Right cardiac atrium (tissue), 5 donors: ENCODE measurements around the gene SLC1A2. TPM values are rescaled to one million over a fixed set of nuclear protein-coding genes. Genes with fewer than 3 reads are reported as not detected.

Source experiments
- ATAC-seq, 2 donors: fragments of 200-7000 bp; cut with Tn5 transposase; one replicate each; pipeline versions ENCODE4 v1.8.0 to v1.9.1; 2020; ENCODE audit warnings: moderate library complexity in 2 of 2, mild to moderate bottlenecking in 1 of 2
- DNase-seq, 3 donors: peaks; one replicate each; pipeline ENCODE4 v3.0.0-alpha.2; 2020
- H3K27ac ChIP-seq: one replicate; pipeline ENCODE4 v1.5.1; 2013; ENCODE audit warnings: mild to moderate bottlenecking, low read length, control low read depth, moderate library complexity
- H3K27me3 ChIP-seq: one replicate; pipeline ENCODE4 v1.6.1; 2013; ENCODE audit not compliant: control insufficient read depth, insufficient read depth
- H3K4me1 ChIP-seq: one replicate; pipeline ENCODE4 v1.6.1; 2013; ENCODE audit warnings: low read length; ENCODE audit not compliant: control insufficient read depth, insufficient read depth
- H3K4me3 ChIP-seq: one replicate; pipeline ENCODE4 v1.5.1; 2013; ENCODE audit warnings: low read length, control low read depth
- H3K9me3 ChIP-seq: one replicate; pipeline ENCODE4 v1.6.1; 2013; ENCODE audit warnings: low read length; ENCODE audit not compliant: control insufficient read depth
- WGBS: extraction: QIAGEN DNeasy Blood & Tissue Kit; methylation state at CpG from one replicate; pipeline ENCODE4 v1.1.7; 2013; 5-methylcytosine and 5-hydroxymethylcytosine counted together
- intact Hi-C, 4 donors: fragments of 100-400 bp; cut with DNase I; formaldehyde crosslinking; loops; one replicate each; pipeline versions ENCODE4 v1.11.0 to v1.14.0; 2022 to 2023
- polyA plus RNA-seq: library from polyadenylated mRNA; stranded (reverse); fragments of 200-250 nt; gene quantifications from one replicate; pipeline ENCODE4 v1.2.3, GENCODE V29; 2013
- total RNA-seq, 4 donors: library from RNA; stranded (reverse); fragmentation: NEBNext Ultra II Directional; extraction: Animal tissue kit (Norgen Biotek cat#: 25700); gene quantifications; one replicate each; pipeline ENCODE4 v1.2.1, GENCODE V29; 2021
- donor health status: healthy with polysubstance abuse.
- donor health status: DM: no; HTN: yes; CAD: no.
- donor health status: DM: no; HTN: no; CAD: no.
- donor health status: DM: no; HTN: yes; CAD: no; lungs with severe emphysema.
- donor health status: DM: yes; HTN: yes; CAD: no.

The SLC1A2 gene
- total and polyA plus RNA-seq, 5 donors: 0.54 to 2.3 (median 1.3) TPM

GRCh38 chr11:35427071-35427470 lies 7.7 kb upstream of the SLC1A2 start:
- DNase-seq (peak; percentile 37 to 77 (median 68)), ATAC-seq (peak; percentile 91 to 93)
- intact Hi-C loops: no loop called here
- Histone ChIP-seq H3K9me3 (no peaks in the 10 kb centered on the region), H3K27me3 (no peaks in the 10 kb centered on the region), H3K4me1 (no peaks in the 10 kb centered on the region), H3K4me3 (no peak overlapping the region), H3K27ac (no peak overlapping the region)
- 30% methylated on average over 3 of the region's 3 CpGs for WGBS

GRCh38 chr11:35426351-35426750 lies 7.0 kb upstream of the SLC1A2 start:
- ATAC-seq: no peak
- 49% methylated on average over 1 of the region's 1 CpG for WGBS
- DNase-seq: no peak
- intact Hi-C loops: no loop called here
- H3K27ac ChIP-seq: no peak overlapping the region
- H3K4me3 ChIP-seq: no peak overlapping the region
- no peaks in the 10 kb centered on the region for H3K9me3 ChIP-seq
- H3K4me1 ChIP-seq: no peaks in the 10 kb centered on the region
- H3K27me3 ChIP-seq: no peaks in the 10 kb centered on the region

- Histone ChIP-seq H3K9me3 (no peaks in the 10 kb centered on the region), H3K4me3 (no peak overlapping the region), H3K27me3 (no peaks in the 10 kb centered on the region), H3K27ac (no peak overlapping the region), H3K4me1 (no peaks in the 10 kb centered on the region)
- intact Hi-C loops: no loop called here
- ATAC-seq: no peak
- 51% methylated on average over 4 of the region's 4 CpGs for WGBS
- no peak for DNase-seq
These were observed 6.3 kb upstream of the SLC1A2 start for GRCh38 chr11:35425603-35426212.

GRCh38 chr11:35424157-35424940 lies 5.0 kb upstream of the SLC1A2 start:
- 60% methylated on average over 4 of the region's 4 CpGs for WGBS
- Histone ChIP-seq H3K4me1 (no peaks in the 10 kb centered on the region), H3K9me3 (no peaks in the 10 kb centered on the region), H3K4me3 (no peak overlapping the region), H3K27ac (no peak overlapping the region), H3K27me3 (no peaks in the 10 kb centered on the region)
- ATAC-seq (no peak), DNase-seq (no peak)
- intact Hi-C loops: no loop called here

- WGBS: 26% methylated on average over 17 of the region's 17 CpGs
- peak in 2 of 3 donors; percentile 41 to 54 for DNase-seq
- H3K27me3 ChIP-seq: no peaks in the 10 kb centered on the region
- H3K4me3 ChIP-seq: peak overlapping the region; percentile 59
- H3K9me3 ChIP-seq: no peaks in the 10 kb centered on the region
- no peaks in the 10 kb centered on the region for H3K4me1 ChIP-seq
- intact Hi-C loops: no loop called here
- ATAC-seq: no peak
- H3K27ac ChIP-seq: no peak overlapping the region
These were observed 1.0 kb upstream of the SLC1A2 start for GRCh38 chr11:35420371-35420770.

GRCh38 chr11:35419830-35420333 lies 524 bp upstream of the SLC1A2 start:
- peak; percentile 25 to 68 (median 64) for DNase-seq

DNA sequence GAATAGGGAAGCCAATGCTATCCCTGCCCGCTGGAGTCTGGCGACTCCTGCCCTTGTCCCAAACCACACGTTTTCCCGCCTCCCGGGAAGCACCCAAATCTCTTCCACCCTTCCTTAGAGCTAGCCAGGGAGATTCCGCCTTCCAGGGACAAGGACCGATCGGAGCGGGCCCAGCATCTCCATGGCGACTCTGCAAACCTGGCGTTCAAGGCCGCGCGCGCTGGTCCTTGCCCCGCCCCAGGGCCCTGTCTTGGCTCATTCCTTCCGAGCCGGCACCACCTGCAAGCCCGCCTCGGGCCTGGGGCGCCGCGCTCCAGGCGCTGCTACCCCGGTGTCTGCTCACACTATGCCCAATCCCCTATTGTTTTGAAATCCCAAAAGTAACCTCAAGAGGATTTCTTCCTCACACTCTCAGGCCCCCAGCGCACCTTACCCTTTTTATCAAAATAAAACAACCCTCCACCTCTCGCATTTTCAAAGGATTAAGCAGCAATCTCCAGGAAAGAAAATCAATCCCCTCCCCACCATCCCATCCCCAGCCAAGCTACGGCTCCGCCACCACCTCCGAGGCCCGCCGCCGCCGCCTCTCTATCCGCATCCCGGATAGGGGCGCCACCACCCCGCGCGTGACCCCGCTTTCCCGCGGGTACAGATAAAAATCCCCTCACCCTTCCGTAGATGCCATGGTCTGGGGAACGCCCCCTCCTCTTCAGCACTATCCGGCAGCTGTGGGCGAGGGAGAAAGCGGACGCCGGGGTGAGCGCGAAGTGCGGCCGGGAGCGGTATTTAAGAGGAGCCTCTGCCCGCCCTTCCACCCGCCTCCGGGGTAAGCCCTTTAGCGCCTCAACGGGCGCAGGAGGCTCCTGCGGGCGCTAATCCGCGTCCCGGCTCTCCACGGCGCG lies 825 bp downstream of the SLC1A2 start:
- intact Hi-C loops: no loop called here
- Histone ChIP-seq H3K27ac (no peak overlapping the region), H3K9me3 (no peaks in the 10 kb centered on the region), H3K27me3 (no peaks in the 10 kb centered on the region), H3K4me3 (peak overlapping the region; percentile 59), H3K4me1 (no peaks in the 10 kb centered on the region)
- 9% methylated on average over 69 of the region's 69 CpGs for WGBS
- peak in 1 of 3 donors; percentile 48 for DNase-seq
- ATAC-seq: peak; percentile 37 to 39

More at GRCh38 chr11:35419830-35420333, 524 bp upstream of the SLC1A2 start:
- Histone ChIP-seq H3K4me1 (no peaks in the 10 kb centered on the region), H3K4me3 (peak overlapping the region; percentile 59), H3K27ac (no peak overlapping the region), H3K27me3 (no peaks in the 10 kb centered on the region), H3K9me3 (no peaks in the 10 kb centered on the region)
- ATAC-seq: peak; percentile 63 to 74
- WGBS: 3% methylated on average over 41 of the region's 41 CpGs
- intact Hi-C loops: no loop called here

DNA sequence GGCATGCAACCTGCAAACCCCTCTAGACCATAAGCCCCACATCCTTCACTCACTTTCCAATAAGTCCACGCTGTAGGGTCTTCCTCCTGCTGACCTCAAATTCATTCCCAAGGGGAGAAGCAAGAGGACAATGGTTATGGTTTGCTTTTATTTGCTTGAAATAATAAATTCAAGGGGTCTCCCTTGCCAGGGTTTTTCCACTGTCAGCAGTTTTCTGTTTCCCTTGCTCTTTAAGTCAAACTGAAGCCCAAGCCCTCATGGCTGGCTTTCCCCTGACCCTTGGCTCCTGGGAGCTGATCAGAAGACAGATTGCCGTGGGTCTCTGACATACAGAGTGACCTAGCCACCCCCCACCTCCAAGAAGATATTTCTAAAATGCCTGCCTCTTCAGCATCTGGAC lies 3.9 kb downstream of the SLC1A2 start:
- Histone ChIP-seq H3K4me1 (no peaks in the 10 kb centered on the region), H3K27me3 (no peaks in the 10 kb centered on the region)
- intact Hi-C loops: no loop called here

GRCh38 chr11:35414776-35415175 lies 4.6 kb downstream of the SLC1A2 start:
- no peak for DNase-seq
- no peak overlapping the region for H3K4me3 ChIP-seq
- no peak for ATAC-seq
- H3K27ac ChIP-seq: no peak overlapping the region
- H3K27me3 ChIP-seq: no peaks in the 10 kb centered on the region
- no peaks in the 10 kb centered on the region for H3K9me3 ChIP-seq
- intact Hi-C loops: no loop called here
- WGBS: 31% methylated on average over 2 of the region's 2 CpGs
- H3K4me1 ChIP-seq: no peaks in the 10 kb centered on the region

More for the DNA sequence above, 3.9 kb downstream of the SLC1A2 start:
- H3K4me3 ChIP-seq: no peak overlapping the region
- WGBS: 59% methylated on average over 2 of the region's 2 CpGs
- no peak overlapping the region for H3K27ac ChIP-seq
- DNase-seq: no peak
- H3K9me3 ChIP-seq: no peaks in the 10 kb centered on the region
- no peak for ATAC-seq

- Histone ChIP-seq H3K4me1 (no peaks in the 10 kb centered on the region), H3K27me3 (no peaks in the 10 kb centered on the region), H3K4me3 (no peak overlapping the region), H3K9me3 (no peaks in the 10 kb centered on the region), H3K27ac (no peak overlapping the region)
- intact Hi-C loops: no loop called here
- 71% methylated on average over 6 of the region's 6 CpGs for WGBS
- ATAC-seq (no peak), DNase-seq (no peak)
These were observed 5.0 kb downstream of the SLC1A2 start for GRCh38 chr11:35414311-35414710.
